HG03460 (cell line): ENCODE measurements around the gene ROR2.

ENCODE experiments used
- ATAC-seq: cut with Tn5 transposase; IDR thresholded peaks from one replicate; pipeline ENCODE4 v1.9.1; 2021; ENCODE audit not compliant: unreplicated experiment

ROR2 gene

GRCh38 chr9:91902475-91903125 is 47.4 kb downstream of the ROR2 start:
- ATAC-seq: no peak

DNA sequence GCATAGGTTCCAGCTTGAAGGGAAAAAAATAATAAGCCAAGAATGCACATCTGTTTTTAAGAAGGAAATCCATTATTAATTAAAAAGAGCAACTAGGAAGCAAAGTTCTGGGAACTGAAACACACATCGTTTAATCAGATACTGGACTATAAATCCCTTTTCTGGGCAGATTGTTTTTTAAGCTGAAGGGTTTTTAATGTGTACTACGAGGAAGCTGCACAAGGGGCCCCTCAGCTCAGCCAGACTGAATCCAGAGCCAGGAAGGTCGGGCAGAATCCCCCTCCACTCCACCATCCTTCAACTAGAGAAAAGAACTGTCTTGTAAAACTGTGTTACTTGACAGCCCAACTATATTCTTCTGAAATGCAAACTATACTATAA is 49.2 kb downstream of the ROR2 start:
- ATAC-seq: no peak

DNA sequence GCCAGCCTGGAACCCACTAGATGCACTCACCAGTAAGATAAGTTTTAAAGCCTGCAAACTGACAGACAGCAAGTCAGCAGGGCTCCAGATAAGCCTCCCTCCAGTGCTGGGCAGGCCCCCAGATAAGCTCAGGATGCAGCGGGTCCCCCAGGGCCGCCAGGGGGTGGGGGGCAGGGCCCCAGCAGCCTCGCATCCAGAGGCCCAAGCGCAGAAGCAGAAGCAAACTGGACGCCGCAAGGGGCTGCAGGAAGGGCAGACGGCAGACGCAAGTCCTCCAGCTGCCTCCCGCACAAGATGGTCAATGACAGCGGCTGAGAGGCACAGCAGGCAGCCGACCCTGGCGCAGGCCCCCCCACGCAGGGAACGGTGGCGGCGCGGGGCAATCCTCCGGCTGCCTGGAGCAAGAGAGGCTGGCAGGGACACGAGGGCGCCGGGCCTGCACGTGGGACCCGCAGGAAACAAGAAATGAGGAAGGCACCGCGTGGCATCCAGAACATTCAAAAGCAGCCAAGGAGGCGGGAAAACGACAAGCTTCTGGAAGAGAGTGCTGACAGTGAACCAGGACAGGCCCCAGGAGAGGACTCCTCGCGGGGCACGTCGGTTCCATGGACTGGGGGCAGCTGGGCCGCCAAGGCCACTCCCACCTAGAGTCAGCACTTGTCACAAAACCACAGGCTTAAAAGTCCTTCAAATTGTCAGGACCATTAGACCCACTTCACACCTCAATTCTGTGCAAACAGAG is 49.8 kb downstream of the ROR2 start:
- no peak for ATAC-seq

DNA sequence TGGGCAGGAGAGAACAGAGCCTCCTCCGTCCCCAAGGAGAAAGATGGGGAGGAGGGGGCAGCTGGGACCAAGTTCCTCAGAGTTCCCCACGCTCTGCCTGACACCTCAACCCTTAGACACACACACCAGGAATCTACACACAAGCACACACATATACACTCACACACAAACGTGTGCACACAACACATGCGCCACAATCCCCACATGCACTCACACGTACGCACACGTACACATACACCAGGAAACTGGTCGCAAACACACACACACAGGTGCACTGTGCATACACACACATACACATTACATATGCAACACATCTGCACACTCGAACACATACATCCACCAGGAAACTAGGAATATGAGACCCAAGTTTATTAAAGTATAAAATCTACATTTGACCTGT is 50.4 kb downstream of the ROR2 start:
- no peak for ATAC-seq

- ATAC-seq: no peak
Observed at GRCh38 chr9:91899219-91899563, 50.8 kb downstream of the ROR2 start.

DNA sequence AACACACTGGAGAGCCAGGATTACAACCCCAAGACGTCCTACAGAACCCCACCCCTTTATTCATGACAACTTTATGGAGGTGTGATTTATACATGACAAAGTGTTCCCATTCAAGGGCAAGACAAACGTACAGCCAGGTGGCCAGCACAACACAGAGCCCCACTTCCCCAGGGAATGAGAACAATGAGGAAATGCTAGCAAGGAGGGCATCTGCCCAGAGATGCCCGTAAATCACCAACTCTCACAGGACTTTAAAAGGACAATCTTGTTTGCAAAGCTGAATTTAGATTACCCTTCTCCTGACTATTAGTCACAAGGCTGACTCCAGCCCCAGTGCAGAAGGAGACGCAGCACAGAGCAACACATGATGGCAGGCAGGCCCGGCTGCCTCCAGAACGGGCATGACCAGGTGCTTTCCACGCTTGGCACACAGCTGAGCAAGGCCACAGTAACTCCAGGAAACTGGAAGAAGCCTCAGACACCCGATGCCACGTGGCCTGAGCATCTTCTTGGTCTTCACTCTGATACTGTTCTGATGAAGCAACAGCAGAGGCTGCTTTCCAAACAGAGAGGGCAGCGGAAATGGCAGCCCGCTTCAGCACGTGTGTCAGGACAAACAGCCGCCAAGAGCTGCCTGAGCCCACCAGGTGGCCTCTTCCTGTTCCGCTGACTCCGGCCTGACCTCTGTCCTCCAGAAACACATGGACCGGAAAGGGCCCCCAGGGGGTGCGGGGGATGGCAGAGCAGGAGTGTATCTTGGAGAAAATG is 51.4 kb downstream of the ROR2 start:
- ATAC-seq: no peak

GRCh38 chr9:91897201-91897600 is 52.8 kb downstream of the ROR2 start:
- ATAC-seq: no peak

DNA sequence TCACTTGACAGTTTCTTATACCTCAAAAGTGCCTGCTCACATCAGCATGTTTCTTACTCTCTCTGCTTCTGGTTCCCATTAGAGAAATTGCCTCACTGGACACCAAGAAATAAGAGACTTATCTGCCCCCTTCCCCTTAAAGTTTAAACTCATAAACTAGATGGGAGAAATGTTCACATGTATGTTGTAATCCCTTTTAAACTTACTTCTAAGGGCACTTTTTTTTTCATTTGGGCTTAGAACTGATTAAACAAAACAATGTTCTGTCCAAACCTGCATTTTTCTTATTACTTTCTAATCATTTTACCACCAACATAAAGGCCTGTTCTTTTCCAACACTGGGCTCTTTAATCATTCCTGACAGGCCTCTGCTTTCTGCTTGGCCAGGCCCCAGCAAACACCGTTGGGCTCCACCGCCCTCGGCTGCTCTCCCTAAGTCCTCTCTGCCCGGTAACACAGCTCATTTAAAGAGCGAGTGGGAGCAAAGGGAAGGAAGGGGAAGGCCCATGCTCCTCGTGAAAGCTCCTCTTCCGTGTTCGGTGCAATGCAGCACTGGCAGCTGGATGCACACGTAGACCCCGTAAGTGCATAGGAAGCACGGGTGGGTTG is 53.4 kb downstream of the ROR2 start:
- ATAC-seq: no peak

- ATAC-seq: no peak
Observed at GRCh38 chr9:91896097-91896496, 53.9 kb downstream of the ROR2 start.

DNA sequence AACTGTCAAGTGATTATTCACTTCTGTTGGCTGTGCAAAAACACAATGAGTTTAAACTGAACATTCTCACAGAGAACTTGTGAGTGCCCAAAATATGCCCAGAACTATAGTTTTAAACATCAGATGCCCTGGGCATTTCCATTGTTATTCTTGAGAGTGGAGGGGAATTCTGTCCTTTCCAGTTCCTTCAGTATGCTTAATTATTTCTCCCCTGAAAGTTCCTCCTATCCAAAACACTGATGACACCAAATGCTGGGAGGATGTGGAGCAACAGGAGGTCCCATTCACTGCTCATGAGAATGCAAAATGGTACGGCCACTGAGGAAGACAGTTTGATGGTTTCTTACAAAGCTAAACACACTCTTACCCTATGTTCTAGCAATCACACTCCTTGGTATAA is 55.5 kb downstream of the ROR2 start:
- ATAC-seq: no peak

- ATAC-seq: no peak
Observed at GRCh38 chr9:91894023-91894422, 56.0 kb downstream of the ROR2 start.

GRCh38 chr9:91891915-91892314 is 58.1 kb downstream of the ROR2 start:
- no peak for ATAC-seq

DNA sequence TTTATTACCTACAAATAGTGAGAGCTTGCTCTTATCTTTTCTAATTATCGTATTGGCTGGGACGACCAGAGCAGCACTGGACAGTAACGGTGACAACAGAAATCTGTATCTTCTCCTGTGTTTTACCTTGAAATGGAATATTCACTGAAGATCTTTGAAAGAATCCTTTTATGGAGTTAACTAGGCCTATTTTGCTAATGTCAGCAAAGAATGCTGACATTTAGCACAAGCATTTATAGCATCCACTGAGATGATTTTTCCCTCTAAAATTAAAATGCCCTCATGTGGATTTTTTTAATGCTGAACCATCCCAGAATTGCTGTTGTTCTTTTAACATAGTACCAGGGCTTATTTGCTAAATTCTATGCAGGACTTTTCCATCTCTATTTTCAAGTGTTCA is 59.4 kb downstream of the ROR2 start:
- ATAC-seq: no peak

DNA sequence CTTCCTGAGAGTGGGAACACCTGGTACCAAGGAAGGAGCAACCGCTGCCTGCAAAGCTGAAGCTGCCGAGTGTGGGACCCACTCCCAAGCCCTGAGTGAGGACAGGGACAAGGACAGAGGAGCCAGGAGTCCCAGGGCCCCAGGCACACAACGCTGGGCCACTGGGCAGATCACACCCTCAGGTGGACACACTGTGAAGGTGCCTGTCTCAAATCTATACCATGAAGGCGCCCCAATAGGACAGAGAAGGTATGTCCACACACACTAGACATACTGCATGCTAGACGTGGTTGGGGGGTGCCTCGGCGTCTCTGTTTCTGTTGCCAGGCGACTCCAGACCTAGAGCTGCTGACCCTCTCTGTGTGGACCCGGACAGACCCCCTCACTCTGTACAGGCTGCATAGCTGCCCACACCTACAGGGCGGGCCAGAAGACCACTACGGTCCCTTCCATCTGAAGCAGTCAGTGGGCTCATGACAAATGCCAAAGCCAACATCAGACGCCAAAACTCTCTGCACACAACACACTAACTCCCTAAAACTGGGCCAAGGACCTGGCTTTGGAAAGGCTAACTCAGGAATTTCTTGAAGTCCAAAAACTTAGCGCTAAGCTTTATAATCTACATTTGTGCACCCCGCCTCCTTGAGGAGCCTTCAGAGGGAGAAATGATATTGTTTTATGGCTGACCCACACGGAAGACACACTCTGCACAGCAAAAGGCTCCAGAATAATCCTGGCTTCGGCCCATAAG is 60.7 kb downstream of the ROR2 start:
- no peak for ATAC-seq

GRCh38 chr9:91886414-91887076 is 63.5 kb downstream of the ROR2 start:
- no peak for ATAC-seq

- no peak for ATAC-seq
Observed at GRCh38 chr9:91885746-91886413, 64.1 kb downstream of the ROR2 start.

GRCh38 chr9:91884696-91885687 is 65.0 kb downstream of the ROR2 start:
- ATAC-seq: no peak

- no peak for ATAC-seq
Observed at GRCh38 chr9:91884153-91884552, 65.9 kb downstream of the ROR2 start.

DNA sequence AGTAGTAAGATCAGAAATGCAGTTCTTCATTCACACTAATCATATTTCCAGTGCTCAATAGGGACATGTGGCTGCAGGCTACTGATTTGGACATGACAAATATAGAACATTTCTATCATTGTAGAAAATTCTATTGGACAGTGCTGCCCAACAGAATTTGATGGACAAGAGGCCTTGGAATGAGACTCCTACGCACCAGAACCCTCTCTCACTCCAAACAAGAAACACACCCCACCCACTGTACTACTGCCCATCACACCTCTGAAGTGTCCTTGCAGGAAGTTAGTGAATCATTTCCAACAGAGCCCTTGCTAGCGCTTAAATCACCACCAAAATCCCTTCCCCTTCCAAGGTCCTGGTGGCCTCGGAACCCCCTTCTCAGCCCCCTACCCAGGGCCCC is 66.5 kb downstream of the ROR2 start:
- no peak for ATAC-seq
